ENCODE measurements around the gene MTMR12.

Gene MTMR12

GRCh38 chr5:32312595-32313332, at the start of gene MTMR12:
Gene MTMR12, minus strand, starts transcription at chr5:32312939. Its CDS starts 101 bp downstream, at chr5:32312838.
- peak; percentile 99 for DNase-seq (ENCODE audit: low spot score)

- DNase-seq (ENCODE audit: low spot score) = no peak
Measured at GRCh38 chr5:32362527-32362926, 49.8 kb upstream of the MTMR12 start.

- no peak for DNase-seq (ENCODE audit: low spot score)
Measured at GRCh38 chr5:32360906-32361305, 48.2 kb upstream of the MTMR12 start.

GRCh38 chr5:32358611-32359010, 45.9 kb upstream of the MTMR12 start:
- DNase-seq (ENCODE audit: low spot score) = no peak

- DNase-seq (ENCODE audit: low spot score) = no peak
Measured at GRCh38 chr5:32357658-32358057, 44.9 kb upstream of the MTMR12 start.

- DNase-seq (ENCODE audit: low spot score) = no peak
Measured at GRCh38 chr5:32355686-32356085, 42.9 kb upstream of the MTMR12 start.

GRCh38 chr5:32353420-32353819, 40.7 kb upstream of the MTMR12 start:
- no peak for DNase-seq (ENCODE audit: low spot score)

- no peak for DNase-seq (ENCODE audit: low spot score)
Measured at GRCh38 chr5:32352685-32353084, 39.9 kb upstream of the MTMR12 start.

- DNase-seq (ENCODE audit: low spot score) = no peak
Measured at GRCh38 chr5:32346869-32347268, 34.1 kb upstream of the MTMR12 start.

- DNase-seq (ENCODE audit: low spot score) = no peak
Measured at GRCh38 chr5:32343058-32343672, 30.4 kb upstream of the MTMR12 start.

GRCh38 chr5:32342656-32343055, 29.9 kb upstream of the MTMR12 start:
- no peak for DNase-seq (ENCODE audit: low spot score)

GRCh38 chr5:32339878-32340277, 27.1 kb upstream of the MTMR12 start:
- no peak for DNase-seq (ENCODE audit: low spot score)

GRCh38 chr5:32339198-32339597, 26.5 kb upstream of the MTMR12 start:
- DNase-seq (ENCODE audit: low spot score) = no peak

GRCh38 chr5:32332966-32333365, 20.2 kb upstream of the MTMR12 start:
- peak; percentile 40 for DNase-seq (ENCODE audit: low spot score)

GRCh38 chr5:32332361-32332760, 19.6 kb upstream of the MTMR12 start:
- DNase-seq (ENCODE audit: low spot score) = no peak

- DNase-seq (ENCODE audit: low spot score) = no peak
Measured at GRCh38 chr5:32331935-32332274, 19.2 kb upstream of the MTMR12 start.

GRCh38 chr5:32331217-32331934, 18.6 kb upstream of the MTMR12 start:
- no peak for DNase-seq (ENCODE audit: low spot score)

GRCh38 chr5:32330126-32330971, 17.6 kb upstream of the MTMR12 start:
- DNase-seq (ENCODE audit: low spot score) = no peak

GRCh38 chr5:32329395-32329834, 16.7 kb upstream of the MTMR12 start:
- peak; percentile 73 for DNase-seq (ENCODE audit: low spot score)

- DNase-seq (ENCODE audit: low spot score) = peak; percentile 34
Measured at GRCh38 chr5:32326216-32326772, 13.6 kb upstream of the MTMR12 start.

- no peak for DNase-seq (ENCODE audit: low spot score)
Measured at GRCh38 chr5:32325616-32326015, 12.9 kb upstream of the MTMR12 start.

- DNase-seq (ENCODE audit: low spot score) = peak; percentile 48
Measured at GRCh38 chr5:32325062-32325461, 12.3 kb upstream of the MTMR12 start.
